Stimulated activated CD8-positive, alpha-beta memory T cell treated with anti-CD3 and anti-CD28 coated beads, Interleukin-12 subunit alpha, Interleukin-12 subunit beta, amount 100 ng/mL, for 24 hours (primary cell): ENCODE measurements around the gene EIF3J.
A peak's percentile ranks its signal among the peaks of the same experiment; 100 is the strongest.
"Not testable (repeated sequence)": the region's sequence is repeated elsewhere in the genome, so short reads cannot be mapped to it uniquely, and the experiment has no call there.

Source experiments
- DNase-seq: peaks from one replicate; pipeline ENCODE4 v3.0.0-alpha.2; 2020; ENCODE audit errors: extremely low read depth

Gene EIF3J, protein sequence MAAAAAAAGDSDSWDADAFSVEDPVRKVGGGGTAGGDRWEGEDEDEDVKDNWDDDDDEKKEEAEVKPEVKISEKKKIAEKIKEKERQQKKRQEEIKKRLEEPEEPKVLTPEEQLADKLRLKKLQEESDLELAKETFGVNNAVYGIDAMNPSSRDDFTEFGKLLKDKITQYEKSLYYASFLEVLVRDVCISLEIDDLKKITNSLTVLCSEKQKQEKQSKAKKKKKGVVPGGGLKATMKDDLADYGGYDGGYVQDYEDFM

DNA sequence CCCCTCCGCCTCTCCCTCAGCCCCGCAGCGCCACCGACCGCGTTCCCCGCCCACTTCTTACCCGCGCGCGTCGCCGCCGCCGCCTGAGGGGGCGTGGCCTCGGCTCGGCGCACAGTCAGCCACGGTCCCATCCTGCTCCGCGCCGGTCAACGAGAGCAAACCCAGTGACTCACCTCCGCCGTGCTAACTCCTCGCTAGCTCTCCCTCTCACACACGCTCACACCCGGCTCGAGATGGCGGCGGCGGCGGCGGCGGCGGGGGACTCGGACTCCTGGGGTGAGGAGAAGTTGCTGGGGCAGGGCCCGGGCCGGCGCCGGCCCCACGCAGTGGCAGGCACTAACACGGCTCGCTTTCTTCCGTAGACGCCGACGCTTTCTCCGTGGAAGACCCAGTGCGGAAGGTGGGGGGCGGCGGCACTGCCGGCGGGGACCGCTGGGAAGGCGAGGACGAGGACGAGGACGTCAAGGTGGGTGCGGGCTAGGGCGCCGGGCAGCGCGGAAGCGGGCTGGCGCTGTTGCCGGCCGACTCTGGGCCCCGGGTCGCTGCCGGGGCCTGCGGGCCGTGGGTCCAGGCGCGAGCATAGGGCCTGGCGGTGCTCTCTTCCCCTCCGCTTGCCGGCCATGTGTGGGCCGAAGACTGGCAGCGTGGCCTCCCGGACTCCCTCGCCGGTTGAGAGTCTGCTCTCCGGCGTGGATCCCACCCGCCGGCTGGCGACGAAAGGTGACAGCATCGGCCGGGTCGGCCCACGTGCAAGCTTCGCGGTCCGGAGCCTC is at the start of gene EIF3J:
TSS of gene EIF3J (plus strand) at position 186 of the 773 bp plus-strand sequence. CDS start at position 234, 48 bp downstream.
- peak; percentile 87 for DNase-seq

DNA sequence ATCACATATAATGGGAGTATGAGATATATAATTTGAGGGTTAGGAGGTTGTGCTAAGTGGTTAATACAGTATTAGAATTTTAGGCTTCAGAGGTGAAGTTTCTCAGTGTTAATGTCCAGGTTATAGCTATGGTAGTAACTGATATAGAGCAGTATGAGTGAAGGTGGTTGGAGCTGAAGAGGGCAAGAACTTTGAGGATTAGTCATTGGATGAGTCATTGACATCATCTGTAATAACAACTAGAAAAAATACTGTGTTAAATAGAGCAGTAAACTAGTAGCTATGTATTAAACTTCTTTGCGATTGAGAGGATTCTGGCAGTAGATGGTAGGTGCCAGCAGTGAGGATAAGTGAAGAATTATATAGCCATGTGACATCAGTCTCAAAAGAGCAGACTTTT is 47.5 kb upstream of the EIF3J start:
- no peak for DNase-seq

DNA sequence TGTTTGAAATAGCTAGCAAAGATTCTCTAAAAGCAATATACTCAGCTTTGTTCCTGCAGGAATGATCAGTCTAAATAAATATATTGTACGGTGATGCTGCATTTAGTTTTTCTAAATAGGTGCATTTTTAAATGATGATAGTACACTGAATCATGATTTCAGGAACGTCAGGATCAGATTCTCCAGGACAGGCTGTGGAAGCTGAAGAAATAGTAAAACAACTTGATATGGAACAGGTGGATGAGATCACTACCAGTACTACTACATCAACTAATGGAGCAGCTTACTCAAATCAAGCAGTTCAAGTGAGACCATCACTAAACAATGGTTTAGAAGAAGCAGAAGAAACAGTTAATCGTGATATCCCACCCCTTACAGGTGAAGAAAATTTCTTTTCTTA is 46.3 kb upstream of the EIF3J start:
- no peak for DNase-seq

DNA sequence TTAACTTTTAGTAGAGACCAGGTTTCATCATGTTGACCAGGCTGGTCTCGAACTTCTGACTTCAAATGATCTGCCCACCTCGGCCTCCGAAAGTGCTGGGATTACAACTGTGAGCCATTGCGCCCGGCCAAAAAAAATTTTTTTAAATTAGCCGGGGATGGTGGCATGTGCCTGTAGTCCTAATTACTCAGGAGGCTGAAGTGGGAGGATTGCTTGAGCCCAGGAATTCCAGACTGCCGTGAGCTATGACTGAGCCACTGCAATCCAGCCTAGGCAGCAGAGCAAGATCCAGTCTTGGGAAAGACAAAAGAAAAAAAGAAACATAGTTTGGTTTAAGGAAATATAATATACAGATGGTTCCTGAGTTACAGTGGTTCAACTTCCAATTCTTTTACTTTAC is 44.9 kb upstream of the EIF3J start:
- DNase-seq = no peak

DNA sequence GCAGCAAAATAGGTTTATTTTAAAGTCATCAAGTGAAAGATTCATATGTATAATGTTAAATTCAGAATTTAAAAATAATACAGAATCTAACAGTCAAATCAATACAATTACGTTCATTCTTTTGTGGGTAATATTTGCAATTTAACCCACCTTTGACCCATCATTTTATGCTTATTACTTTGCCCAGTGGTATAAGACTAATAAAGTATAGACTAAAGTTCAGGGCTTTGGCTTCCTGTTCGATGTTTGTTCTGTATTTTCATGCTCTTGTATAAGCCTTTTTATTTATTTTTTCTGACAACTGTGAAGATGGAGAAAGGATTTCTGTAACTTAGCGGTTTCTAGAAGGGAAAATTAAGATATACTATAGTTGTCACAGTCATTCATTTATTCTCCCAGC is 44.3 kb upstream of the EIF3J start:
- no peak for DNase-seq

DNA sequence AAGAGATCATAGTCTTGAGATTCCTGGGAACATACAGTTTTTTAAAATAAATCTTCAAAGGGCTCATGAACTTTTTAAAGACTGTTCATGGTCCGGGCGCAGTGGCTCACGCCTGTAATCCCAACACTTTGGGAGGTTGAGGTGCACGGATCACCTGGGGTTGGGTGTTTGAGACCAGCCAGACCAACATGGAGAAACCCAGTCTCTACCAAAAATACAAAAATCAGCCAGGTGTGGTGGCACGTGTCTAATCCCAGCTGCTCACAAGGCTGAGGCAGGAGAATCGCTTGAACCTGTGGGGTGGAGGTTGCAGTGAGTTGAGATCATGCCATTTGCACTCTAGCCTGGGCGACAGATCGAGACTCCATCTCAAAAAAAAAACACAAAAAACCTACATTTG is 41.4 kb upstream of the EIF3J start:
- DNase-seq = no peak

DNA sequence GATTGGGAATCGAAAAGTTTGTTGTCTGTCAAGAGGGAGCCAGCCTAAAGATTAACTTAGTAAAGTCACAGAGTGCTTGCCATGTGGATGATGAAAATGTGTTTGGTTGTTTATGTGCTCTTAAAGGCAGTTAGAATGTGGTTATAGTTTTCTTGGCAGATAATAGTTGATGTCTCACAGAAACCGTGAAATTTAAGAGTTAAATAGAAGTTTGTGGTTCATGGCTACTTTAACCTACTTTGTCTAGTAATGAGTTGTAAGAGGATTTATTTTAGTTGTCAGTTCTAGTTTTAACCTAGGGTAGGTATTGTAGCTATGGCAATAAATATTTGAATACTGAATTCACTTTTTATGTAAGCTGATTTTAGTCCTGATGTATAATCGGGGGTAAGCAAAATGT is 36.4 kb upstream of the EIF3J start:
- DNase-seq = no peak

DNA sequence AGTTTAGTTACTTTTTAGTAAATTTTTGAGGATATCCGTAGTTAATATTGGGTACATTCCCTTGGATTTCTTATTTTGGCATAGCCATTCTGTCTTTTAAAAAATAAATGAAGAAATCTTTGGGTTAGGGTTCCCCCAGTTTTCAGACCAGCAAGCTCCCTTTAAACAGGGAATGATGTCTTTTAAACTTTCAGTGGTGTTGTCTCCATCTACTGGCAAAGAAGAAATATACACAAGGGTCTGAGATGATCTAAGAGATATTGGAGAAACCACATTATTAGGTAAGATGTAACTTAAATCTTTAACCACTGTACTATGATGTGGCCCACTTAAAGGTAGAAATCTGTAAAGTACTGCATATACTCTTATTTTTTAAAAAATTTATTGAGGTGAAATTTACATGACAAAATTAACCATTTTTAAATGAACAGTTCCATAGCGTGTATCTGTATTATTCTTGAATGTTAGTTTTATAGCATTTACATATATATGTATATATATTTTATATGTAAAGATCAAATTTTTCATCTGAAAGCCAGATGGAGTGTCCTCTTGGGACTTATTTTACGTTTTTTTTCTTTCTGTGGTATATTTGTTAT is 35.1 kb upstream of the EIF3J start:
- DNase-seq = no peak

DNA sequence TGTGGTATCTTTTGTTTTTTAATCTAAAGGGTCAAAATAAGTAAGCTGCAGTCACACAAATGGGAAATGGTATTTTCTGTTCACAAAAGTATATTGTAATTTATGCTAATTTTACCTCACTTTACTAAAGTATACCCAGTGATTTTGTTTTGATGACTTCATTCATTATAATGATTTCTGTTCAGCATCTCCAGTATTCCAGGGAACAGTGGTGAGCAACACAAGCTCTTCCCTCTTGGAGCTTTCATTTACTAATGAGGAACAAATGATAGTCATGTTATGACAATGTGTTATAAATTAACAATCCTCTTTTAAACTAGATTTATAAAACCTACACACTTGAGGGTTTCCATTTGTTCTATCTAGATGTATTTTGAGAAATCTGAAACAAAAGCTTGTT is 20.5 kb upstream of the EIF3J start:
- DNase-seq = no peak

DNA sequence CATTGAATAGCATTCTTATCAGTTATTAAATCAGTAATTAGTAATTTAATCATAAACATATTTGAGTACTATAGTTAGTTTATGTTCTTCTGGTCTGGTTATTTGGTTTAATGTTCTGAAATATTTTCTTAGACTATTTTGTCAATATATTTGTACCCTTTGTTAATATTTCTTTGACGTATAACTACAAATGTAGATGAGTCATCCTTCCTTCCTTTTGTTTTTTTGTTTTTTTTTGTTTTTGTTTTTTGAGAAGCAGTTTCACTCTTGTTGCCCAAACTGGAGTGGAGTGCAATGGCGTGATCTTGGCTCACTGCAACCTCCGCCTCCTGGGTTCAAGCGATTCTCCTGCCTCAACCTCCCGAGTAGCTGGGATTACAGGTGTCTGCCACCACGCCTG is 17.4 kb upstream of the EIF3J start:
- no peak for DNase-seq

DNA sequence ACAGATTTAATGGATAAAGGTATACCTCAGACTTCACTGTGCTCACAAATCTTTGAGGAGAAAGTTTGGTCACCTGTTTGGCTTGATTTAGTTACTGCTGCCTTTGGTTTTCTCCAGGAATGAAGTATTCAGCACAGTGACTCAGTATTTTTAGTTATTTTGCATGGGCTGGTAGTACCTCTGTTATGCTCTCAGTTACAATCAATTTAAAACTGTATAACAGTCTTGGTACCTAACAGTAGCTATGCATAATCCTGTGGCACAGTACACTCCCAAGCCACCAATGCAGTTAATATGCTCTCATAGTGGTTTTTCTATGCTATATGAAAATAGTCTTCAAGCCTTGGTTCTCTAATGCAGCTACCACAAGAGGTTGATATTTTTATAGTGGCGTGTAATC is 11.9 kb upstream of the EIF3J start:
- DNase-seq = no peak

DNA sequence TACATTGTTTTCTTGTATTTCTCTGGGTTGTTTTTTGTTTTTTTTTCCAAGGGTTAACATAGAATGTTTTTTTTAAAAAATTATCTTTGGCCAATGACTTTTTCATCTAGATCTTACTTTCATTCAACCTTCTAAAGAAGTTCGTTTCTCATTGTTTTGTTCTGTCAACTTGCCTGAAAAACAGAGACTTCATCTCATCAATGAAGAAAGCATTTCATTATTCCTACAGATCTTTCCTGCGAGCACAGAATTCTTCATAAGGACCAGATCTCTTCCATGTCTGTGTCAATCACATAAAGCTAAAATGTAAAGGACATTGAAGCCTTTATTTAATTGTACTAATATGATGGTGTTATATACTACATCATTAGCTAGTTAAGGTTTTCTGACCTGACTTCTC is 9.7 kb upstream of the EIF3J start:
- no peak for DNase-seq

DNA sequence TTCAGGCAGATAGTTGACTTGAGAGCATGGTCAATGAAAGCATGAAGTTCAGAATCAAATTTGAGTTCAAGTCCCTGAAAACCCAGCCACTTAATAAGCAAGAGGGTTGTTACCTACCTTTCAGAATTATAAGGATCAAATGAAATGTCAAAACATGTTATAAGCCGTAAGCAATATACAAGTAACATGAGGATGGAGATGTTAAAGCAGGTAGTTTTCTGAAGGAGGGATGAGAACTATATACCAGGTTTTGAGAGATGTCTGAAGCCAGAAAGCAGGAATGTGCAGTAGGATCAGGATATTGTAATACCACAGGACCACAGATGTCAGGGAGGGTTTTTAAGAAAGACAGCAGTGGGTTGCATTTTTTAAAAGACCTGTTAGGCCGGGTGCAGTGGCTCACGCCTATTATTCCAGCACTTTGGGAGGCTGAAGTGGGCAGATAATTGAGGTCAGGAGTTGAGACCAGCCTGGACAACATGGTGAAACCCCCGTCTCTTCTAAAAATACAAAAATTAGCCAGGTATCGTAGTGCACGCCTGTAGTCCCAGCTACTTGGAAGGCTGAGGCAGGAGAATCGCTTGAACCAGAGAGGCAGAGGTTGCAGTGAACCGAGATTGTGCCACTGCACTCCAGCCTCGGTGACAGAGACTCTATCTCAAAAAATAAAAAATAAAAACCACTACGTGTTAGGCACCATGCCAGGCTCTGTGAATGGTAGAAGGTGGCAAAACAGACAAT is 6.9 kb upstream of the EIF3J start:
- no peak for DNase-seq

DNA sequence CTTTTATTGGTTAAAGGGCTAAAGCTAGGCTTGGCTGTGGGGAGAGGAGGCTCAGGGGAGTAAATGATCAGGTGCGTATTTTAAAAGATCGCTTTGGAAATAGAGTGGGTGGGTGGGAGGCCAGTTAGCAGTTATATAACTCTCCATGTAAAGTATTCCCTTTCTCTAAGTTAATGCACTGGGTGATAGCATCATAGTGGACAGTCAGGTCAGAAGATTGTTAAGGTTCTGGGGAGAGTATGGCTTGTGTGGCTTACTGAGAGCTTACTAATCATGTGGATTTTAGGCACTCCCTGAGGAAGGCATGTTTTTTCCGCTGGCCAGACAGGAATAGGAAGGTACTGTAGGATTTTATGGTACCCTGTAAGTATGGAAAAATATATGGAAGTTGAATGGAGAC is 6.3 kb upstream of the EIF3J start:
- DNase-seq = no peak

DNA sequence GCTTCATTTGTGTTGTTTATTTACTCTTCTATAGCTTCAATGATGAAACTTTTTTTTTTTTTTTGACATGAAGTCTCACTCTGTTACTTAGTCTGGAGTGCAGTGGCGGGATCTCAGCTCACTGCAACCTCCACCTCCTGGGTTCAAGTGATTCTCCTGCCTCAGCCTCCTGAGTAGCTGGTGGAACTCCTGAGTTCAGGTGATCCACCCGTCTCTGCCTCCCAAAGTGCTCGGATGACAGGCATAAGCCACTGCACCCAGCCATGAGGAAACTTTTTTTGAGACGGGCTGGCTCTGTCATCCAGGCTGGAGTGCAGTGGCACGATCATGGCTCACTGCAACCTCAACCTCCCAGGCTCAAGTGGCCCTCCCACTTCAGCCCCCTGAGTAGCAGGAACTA is 4.7 kb upstream of the EIF3J start:
- DNase-seq = not testable (repeated sequence)

DNA sequence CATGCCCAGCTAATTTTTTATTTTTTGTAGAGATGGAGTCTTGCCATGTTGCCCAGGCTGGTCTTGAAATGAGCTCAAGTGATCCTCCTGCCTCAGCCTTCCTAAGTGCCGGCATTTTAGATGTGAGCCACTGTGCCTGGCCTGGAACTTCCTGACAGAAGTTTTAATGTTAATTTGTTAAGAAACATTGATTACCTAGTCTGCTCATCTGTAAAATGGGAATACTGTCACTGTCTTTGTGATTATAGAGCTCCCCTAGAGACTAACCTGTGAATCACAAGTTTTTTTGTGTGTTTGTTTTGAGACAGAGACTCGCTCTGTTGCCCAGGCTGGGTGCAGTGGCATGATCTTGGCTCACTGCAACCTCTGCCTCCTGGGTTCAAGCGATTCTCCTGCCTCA is 4.3 kb upstream of the EIF3J start:
- DNase-seq = no peak

DNA sequence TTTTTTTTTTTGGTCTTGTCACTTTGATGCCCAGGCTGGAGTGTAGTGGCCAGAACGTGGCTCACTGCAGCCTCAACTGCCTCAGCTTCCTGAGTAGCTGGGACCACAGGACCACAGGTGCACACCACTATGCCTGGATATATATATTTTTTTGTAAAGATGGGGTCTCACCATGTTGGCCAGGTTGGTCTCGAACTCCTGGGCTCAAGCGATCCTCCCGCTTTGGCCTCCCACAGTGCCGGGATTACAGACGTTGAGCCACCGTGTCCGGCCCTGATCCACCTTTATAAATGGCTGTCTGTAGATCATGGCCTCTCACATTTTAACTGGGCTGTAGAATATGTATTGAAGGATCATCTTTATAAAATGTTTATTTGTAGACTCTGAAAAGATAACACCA is 1.9 kb upstream of the EIF3J start:
- no peak for DNase-seq

DNA sequence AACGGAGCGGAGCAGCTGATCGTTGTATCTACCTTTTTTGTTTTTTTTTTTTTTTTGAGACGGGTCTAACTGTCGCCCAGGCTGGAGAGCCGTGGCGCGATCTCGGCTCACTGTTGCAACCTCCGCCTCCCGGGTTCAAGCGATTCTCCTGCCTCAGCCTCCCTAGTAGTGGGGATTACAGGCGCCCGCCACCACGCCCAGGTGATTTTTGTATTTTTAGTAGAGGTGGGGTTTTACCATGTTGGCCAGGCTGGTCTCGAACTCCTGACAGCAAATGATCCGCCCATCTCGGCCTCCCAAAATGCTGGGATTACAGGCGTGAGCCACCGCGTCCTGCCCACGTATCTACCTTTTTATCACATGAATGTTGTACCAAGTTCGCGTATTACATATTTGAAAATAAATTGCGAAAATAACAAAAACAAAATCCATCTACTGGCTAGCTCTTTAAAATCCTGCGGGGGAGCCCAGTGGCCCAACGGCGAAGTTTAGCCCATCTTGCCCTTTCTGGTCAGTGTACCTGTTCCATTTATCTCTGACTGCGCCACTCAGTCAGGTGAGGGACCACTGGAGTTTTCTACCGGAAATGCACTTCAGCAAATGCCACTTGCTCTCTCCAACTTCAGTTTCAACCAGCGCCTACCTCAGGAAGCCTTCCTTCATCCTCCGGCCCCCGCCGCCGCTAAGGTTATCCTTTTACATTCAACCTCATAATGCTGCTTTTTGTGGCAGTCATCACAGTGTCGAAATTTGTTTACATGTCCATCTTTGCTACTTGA is 1.2 kb upstream of the EIF3J start:
- no peak for DNase-seq

DNA sequence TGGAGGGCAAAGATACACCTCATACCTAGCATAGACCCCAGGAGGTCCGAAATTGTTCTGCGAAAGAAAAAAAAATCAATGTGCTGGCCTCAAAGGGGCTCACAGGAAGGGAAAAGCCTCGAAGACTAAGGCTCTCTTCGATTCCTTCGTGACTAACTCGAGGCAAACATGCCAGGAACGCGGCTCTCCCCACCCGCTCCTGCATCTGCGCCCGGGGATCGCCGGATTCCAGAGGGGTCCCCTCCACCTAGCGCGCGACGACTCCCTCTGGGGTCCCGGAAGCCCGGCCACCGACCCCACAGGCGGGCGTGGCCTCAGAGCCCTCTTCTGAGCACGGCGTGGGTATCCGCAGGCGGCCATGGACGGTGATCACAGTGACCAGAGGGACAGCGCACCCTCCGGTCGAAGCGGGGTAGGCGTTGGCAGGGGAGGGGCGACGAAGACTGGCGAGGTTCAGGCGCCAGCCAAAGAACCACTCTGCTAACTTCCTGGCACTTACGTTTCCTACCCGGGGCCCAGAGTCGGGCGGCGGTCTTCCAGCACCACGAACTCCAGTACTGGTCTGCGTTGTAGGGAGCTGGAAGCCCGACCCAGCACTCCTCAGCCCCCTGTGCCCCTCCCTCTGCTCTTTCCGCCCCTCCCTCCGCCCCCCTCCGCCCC is 515 bp upstream of the EIF3J start:
- no peak for DNase-seq

DNA sequence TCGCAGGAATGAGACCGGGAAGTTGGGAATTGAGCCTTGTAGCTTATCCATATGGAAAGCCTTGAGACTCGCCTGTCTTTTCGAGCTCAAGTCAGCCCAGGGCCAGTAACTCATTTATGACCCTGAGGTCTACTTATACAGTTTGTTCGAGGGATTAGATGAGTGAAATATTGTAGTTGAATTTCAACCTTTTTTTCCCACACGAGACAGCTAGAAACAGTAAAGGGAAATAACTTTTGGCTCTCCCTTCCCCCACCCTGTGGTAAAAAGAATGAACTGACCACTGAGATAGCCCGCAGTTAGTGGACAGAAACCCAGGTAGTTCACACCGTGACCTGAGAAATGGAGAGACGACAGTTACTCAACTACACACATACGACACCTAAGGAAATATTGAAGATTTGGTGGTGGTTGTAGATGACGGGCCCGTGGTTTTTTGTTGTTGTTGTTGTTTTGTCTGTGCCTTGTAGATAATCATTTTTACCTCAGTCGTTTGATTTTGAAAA is 841 bp downstream of the EIF3J start:
- DNase-seq = no peak
